PC-9 (cell line): ENCODE data around the gene OTOP1. TPM values are rescaled to one million over a fixed set of nuclear protein-coding genes. Genes with fewer than 3 reads are reported as not detected.
"Not testable (repeated sequence)": the region's sequence is repeated elsewhere in the genome, so short reads cannot be mapped to it uniquely, and the experiment has no call there.

Experiments
- BruUV-seq: library from RNA; stranded (reverse); fragments of 400-500 nt; replicated peaks from 2 replicates; lab custom pipeline; 2021; lab: Mats Ljungman, UMichigan
- CTCF ChIA-PET: fragments of 300-600 bp; sonication (Branson Sonifier 250); formaldehyde crosslinking; loops from one replicate; lab custom pipeline; 2022; ENCODE audit warnings: antibody characterized with exemption; lab: Charles Lee
- POLR2A ChIA-PET: fragments of 300-600 bp; sonication (Branson Sonifier 250); formaldehyde crosslinking; loops from one replicate; lab custom pipeline; 2022; ENCODE audit warnings: antibody characterized with exemption; ENCODE audit not compliant: unreplicated experiment; lab: Charles Lee
- DNase-seq, 2 experiments: peaks; one replicate each; pipeline versions ENCODE4 v3.0.0 to v3.0.0-alpha.2; 2015 to 2022; ENCODE audit warnings: mixed read lengths in 1 of 2
- H2AFZ ChIP-seq: fragments of 200-600 bp; sonication (generic); 2 replicates; pipeline ENCODE4 v1.8.1; 2017; ENCODE audit warnings: antibody characterized with exemption
- H3F3A ChIP-seq: fragments of 200-600 bp; sonication (generic); 2 replicates; pipeline ENCODE4 v1.8.1; 2017; ENCODE audit warnings: antibody characterized with exemption, mild to moderate bottlenecking, low read depth; ENCODE audit not compliant: insufficient read depth
- H3K27ac ChIP-seq: fragments of 200-600 bp; sonication (generic); 2 replicates; pipeline ENCODE4 v1.6.1; 2016; ENCODE audit warnings: mixed run types
- H3K27me3 ChIP-seq: fragments of 200-600 bp; sonication (generic); 2 replicates; pipeline ENCODE4 v1.6.1; 2016; ENCODE audit warnings: low read depth, mixed run types; ENCODE audit not compliant: insufficient read depth
- H3K36me3 ChIP-seq: fragments of 200-600 bp; sonication (generic); 2 replicates; pipeline ENCODE4 v1.6.1; 2016; ENCODE audit warnings: low read depth, mixed run types
- H3K4me1 ChIP-seq: fragments of 200-600 bp; sonication (generic); replicated peaks from 2 replicates; pipeline ENCODE4 v1.6.1; 2016; ENCODE audit warnings: mixed run types; ENCODE audit not compliant: insufficient read depth
- H3K4me2 ChIP-seq: fragments of 200-600 bp; sonication (generic); 2 replicates; pipeline ENCODE4 v1.6.1; 2017; ENCODE audit warnings: mixed run types
- H3K4me3 ChIP-seq: fragments of 200-600 bp; sonication (generic); 2 replicates; pipeline ENCODE4 v1.6.1; 2016; ENCODE audit warnings: mixed run types
- H3K79me2 ChIP-seq: fragments of 200-600 bp; sonication (generic); 2 replicates; pipeline ENCODE4 v1.6.1; 2017; ENCODE audit warnings: low read depth, mixed run types
- H3K9me2 ChIP-seq: fragments of 200-600 bp; sonication (generic); 2 replicates; pipeline ENCODE4 v1.8.1; 2017; ENCODE audit warnings: mild to moderate bottlenecking; ENCODE audit not compliant: insufficient read depth
- H3K9me3 ChIP-seq: fragments of 200-600 bp; sonication (generic); 2 replicates; pipeline ENCODE4 v1.8.1; 2016; ENCODE audit warnings: low read depth; ENCODE audit not compliant: insufficient read depth
- H4K20me1 ChIP-seq: fragments of 200-600 bp; sonication (generic); 2 replicates; pipeline ENCODE4 v1.8.1; 2017; ENCODE audit not compliant: insufficient read depth
- intact Hi-C: fragments of 100-400 bp; cut with micrococcal nuclease; formaldehyde crosslinking; loops from one replicate; pipeline ENCODE4 v1.10.0; 2022; ENCODE audit not compliant: unreplicated experiment
- total RNA-seq: library from RNA; stranded (reverse); gene quantifications from 2 replicates; pipeline ENCODE4 v1.2.3, GENCODE V29; 2021

OTOP1 gene
- total RNA-seq, 1 experiment from 2014 or later: not detected

GRCh38 chr4:4141186-4141585, 85.5 kb downstream of the OTOP1 start:
- H3K4me2 ChIP-seq, POLR2A ChIA-PET, H3K27ac ChIP-seq, H3K27me3 ChIP-seq, H3K9me3 ChIP-seq, H3K4me3 ChIP-seq, H3K79me2 ChIP-seq, H3K9me2 ChIP-seq, intact Hi-C loops, CTCF ChIA-PET, H3F3A ChIP-seq, DNase-seq, BruUV-seq, H3K36me3 ChIP-seq, H2AFZ ChIP-seq, H3K4me1 ChIP-seq, H4K20me1 ChIP-seq: not testable (repeated sequence)

Other genes starting within 250 kb of the OTOP1 start
- 18.1 and 21.4 TPM in 2 replicates for gene TMEM128, start 21.3 kb upstream of the OTOP1 start, total RNA-seq
- 10.2 and 15.7 TPM in 2 replicates for gene LYAR, start 63.2 kb upstream of the OTOP1 start, total RNA-seq
- 4.6 and 5.3 TPM in 2 replicates for gene ZBTB49, start 63.3 kb upstream of the OTOP1 start, total RNA-seq
- not detected in 2 replicates for gene NSG1, start 160.2 kb upstream of the OTOP1 start, total RNA-seq